Measurements from ENCODE around the gene TTLL10. TPM values are rescaled to one million over a fixed set of nuclear protein-coding genes. Genes with fewer than 3 reads are reported as not detected.
"Not testable (repeated sequence)": the region's sequence is repeated elsewhere in the genome, so short reads cannot be mapped to it uniquely, and the experiment has no call there.

Gene TTLL10
- total RNA-seq, 2 donors from 2014 or later = not detected

GRCh38 chr1:1136547-1137230, 37.0 kb upstream of the TTLL10 start:
- H3K36me3 Mint-ChIP-seq = no peaks in the 10 kb centered on the region
- ATAC-seq (peak; percentile 16 to 33), DNase-seq (ENCODE audit: low spot score in 2 of 2) (no peak)
- H3K27ac Mint-ChIP-seq = peak overlapping the region in 1 of 2 donors; percentile 81
- H3K9me3 Mint-ChIP-seq = no peaks in the 10 kb centered on the region

- peak overlapping the region; percentile 65 to 81 for H3K27ac Mint-ChIP-seq
- ATAC-seq (peak; percentile 82 to 92), DNase-seq (ENCODE audit: low spot score in 2 of 2) (peak; percentile 51 to 76)
- no peaks in the 10 kb centered on the region for H3K36me3 Mint-ChIP-seq
- no peaks in the 10 kb centered on the region for H3K9me3 Mint-ChIP-seq
Measured at GRCh38 chr1:1137256-1138045, 36.2 kb upstream of the TTLL10 start.

DNA sequence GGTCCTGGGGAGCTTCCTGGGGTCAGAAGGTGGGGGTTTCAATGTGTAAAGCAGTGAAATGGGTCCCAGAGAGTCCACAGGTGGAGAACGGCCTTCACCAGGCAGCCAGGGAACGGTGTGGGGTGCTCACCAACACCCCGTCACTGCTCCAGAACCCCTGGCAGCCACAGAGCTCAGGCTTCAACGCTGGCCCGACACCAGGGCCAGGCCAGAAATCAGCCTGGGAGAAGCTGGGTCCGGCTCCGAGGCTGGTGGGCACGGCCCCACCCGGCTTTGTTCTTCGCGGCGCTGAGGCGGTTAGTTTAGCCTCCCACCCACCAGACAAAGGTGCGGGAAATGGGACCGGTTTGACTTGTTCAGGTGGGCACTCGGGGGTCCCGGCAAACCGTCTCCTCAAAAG, 33.0 kb upstream of the TTLL10 start:
- ATAC-seq (no peak), DNase-seq (ENCODE audit: low spot score in 2 of 2) (no peak)
- Mint-ChIP-seq H3K36me3 (no peaks in the 10 kb centered on the region), H3K27ac (no peak overlapping the region), H3K9me3 (no peaks in the 10 kb centered on the region)

- H3K36me3 Mint-ChIP-seq = no peaks in the 10 kb centered on the region
- H3K9me3 Mint-ChIP-seq = no peaks in the 10 kb centered on the region
- H3K27ac Mint-ChIP-seq = no peak overlapping the region
- ATAC-seq (no peak), DNase-seq (ENCODE audit: low spot score in 2 of 2) (no peak)
Measured at GRCh38 chr1:1141244-1141910, 32.3 kb upstream of the TTLL10 start.

DNA sequence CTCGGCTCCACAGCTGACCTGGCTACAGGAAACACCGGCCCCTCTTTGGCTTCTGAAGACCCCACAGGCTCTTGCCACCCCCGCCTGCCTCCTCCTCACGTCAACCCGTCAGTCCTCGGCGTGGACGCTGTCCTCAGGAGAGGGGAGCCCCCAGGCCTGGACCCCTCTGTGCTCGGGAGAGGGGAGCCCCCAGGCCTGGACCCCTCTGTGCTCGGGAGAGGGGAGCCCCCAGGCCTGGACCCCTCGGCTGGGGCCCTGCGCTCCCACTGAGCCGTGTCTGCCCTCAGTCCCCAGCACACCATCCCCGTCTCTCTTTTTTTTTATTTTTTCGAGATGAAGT, 31.8 kb upstream of the TTLL10 start:
- H3K36me3 Mint-ChIP-seq = no peaks in the 10 kb centered on the region
- H3K9me3 Mint-ChIP-seq = no peaks in the 10 kb centered on the region
- H3K27ac Mint-ChIP-seq = peak overlapping the region in 1 of 2 donors; percentile 94
- ATAC-seq (no peak), DNase-seq (ENCODE audit: low spot score in 2 of 2) (no peak)

DNA sequence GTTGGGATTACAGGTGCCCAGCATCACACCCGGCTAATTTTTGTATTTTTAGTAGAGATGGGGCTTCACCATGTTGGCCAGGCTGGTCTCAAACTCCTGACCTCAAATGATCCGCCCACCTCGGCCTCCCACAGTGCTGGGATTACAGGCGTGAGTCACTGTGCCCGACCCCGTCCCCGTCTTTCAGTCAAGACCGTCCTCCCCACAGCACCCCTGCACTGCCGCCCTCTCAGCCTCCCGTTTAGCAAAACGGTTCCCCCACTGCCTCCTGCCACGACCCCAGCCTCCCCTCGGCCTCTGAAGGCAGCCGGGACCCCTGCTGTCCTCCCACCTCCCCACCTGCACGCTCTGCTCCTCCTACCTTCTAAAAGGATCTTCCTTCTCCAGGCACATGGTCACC, 31.3 kb upstream of the TTLL10 start:
- not testable (repeated sequence) for DNase-seq (ENCODE audit: low spot score in 2 of 2); ATAC-seq; H3K36me3 Mint-ChIP-seq; H3K9me3 Mint-ChIP-seq
- peak overlapping the region in 1 of 2 donors; percentile 94 for H3K27ac Mint-ChIP-seq

- Mint-ChIP-seq H3K9me3 (no peaks in the 10 kb centered on the region), H3K36me3 (no peaks in the 10 kb centered on the region), H3K27ac (peak overlapping the region in 1 of 2 donors; percentile 94)
- ATAC-seq = no peak
- no peak for DNase-seq (ENCODE audit: low spot score in 2 of 2)
Measured at GRCh38 chr1:1142844-1143243, 30.8 kb upstream of the TTLL10 start.

DNA sequence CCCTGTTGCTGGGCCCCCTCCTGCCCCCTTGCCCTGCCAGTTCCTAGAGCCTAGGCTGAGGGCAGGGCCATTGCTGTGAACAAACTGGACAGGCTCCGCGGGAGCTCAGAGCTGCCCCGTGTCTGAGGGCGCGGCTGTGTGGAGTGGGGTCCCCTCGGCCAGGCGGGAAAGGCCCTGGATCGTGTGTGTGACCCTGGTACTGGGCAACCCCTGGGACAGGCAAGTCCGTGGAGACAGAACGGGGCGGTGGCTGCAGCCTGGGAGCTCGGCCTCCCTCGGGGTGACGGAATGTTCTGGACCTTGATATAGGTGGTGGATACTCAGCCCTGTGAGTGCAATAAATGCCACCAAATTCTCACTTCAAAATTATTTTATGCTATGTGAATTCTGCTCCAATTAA, 30.0 kb upstream of the TTLL10 start:
- DNase-seq (ENCODE audit: low spot score in 2 of 2) (no peak), ATAC-seq (no peak)
- H3K36me3 Mint-ChIP-seq = no peaks in the 10 kb centered on the region
- no peaks in the 10 kb centered on the region for H3K9me3 Mint-ChIP-seq
- peak overlapping the region; percentile 92 to 94 for H3K27ac Mint-ChIP-seq

DNA sequence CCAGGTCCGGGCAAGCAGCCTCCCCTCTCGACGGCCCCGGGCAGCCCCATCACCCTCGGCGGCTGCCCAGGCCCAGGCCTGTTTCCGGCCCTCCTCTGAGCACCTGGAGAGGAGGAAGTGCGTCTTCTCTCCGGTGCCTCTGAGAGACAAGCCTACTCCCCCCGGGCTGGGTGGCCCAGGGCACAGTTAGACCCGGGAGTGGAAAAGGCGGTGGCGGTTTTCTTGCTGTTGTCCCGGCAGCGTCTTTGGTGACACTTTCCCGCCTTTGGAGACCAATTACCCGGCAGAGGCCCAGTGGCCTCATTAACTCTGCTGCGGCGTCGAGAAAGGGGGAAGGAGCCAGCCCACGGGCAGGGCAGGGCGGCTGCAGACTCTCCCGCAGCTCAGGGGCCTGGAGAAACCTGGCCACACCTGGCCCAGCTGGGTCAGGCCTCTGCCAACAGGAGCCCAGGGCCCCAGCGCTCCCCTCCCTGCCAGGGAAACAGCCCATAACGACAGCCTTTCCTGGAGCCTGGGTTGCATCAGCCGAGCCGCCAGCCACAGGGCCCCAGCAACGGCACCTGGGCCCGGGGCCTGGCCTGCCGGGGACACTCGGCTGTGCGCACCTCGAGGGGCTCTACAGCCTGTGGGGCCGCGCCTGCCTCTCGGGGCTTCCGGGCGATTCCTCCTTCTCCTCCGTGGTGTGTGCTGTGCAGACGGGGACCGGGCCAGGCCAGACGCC, 29.4 kb upstream of the TTLL10 start:
- peak; percentile 83 to 91 for ATAC-seq
- Mint-ChIP-seq H3K27ac (peak overlapping the region; percentile 92 to 94), H3K36me3 (no peaks in the 10 kb centered on the region), H3K9me3 (no peaks in the 10 kb centered on the region)
- peak; percentile 65 to 82 for DNase-seq (ENCODE audit: low spot score in 2 of 2)

DNA sequence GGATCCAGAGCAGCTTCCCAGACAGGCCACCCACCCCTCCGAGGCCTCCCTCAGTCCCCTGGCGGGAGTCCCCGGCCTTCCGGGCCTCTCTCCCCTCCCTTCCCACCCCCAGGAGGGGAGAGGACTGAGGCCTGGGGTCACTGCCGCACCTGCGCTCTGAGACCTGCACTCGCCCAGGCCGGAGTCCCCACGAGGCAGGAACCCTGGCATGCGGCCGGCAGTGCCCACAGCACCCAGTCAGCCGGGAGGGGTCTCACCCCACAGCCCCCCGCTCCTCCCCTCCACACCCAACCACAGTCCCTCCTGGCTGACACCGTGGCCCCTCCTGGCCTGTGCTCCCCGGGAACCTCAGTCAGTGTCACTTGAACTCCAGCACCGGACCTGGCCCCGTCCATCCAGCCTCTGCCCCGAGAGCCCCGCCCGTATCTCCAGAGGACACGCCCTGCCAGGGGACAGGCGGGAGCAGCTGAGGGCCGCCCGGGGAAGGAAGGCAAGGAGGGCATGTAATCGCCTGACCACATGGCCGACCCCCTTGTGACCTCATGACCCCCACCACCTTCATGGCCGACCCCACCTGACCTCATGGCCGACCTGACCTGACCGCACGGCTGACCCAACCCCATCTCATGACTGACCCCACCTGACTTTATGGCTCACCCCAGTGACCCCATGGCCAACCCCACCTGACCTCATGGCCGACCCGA, 28.7 kb upstream of the TTLL10 start:
- H3K9me3 Mint-ChIP-seq = no peaks in the 10 kb centered on the region
- ATAC-seq (no peak), DNase-seq (ENCODE audit: low spot score in 2 of 2) (no peak)
- no peaks in the 10 kb centered on the region for H3K36me3 Mint-ChIP-seq
- peak overlapping the region; percentile 79 to 94 for H3K27ac Mint-ChIP-seq

GRCh38 chr1:1145547-1145914, 28.1 kb upstream of the TTLL10 start:
- ATAC-seq = no peak
- no peaks in the 10 kb centered on the region for H3K36me3 Mint-ChIP-seq
- H3K27ac Mint-ChIP-seq = peak overlapping the region in 1 of 2 donors; percentile 94
- H3K9me3 Mint-ChIP-seq = no peaks in the 10 kb centered on the region
- no peak for DNase-seq (ENCODE audit: low spot score in 2 of 2)

DNA sequence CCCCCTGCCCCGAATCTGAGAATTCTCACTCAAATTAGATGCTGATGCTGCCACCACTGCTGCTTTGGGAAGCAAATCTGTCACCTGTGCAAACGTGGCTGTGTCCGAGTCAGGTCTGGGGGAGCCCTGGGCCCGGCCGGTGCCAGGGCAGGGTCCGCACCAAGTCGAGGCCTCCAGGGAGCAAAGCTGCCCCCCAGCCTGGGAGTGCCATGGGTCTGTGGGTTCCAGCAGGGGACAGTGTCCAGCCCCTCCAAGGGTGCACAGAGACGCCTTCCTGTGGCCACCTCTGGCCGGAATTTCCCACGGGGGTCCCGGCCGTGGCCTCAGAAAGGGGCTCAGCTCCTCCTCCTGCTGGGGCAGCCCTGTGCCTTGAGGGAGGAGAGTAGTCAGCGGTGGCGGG, 27.7 kb upstream of the TTLL10 start:
- DNase-seq (ENCODE audit: low spot score in 2 of 2) (no peak), ATAC-seq (no peak)
- no peaks in the 10 kb centered on the region for H3K36me3 Mint-ChIP-seq
- H3K9me3 Mint-ChIP-seq = no peaks in the 10 kb centered on the region
- H3K27ac Mint-ChIP-seq = peak overlapping the region in 1 of 2 donors; percentile 31

DNA sequence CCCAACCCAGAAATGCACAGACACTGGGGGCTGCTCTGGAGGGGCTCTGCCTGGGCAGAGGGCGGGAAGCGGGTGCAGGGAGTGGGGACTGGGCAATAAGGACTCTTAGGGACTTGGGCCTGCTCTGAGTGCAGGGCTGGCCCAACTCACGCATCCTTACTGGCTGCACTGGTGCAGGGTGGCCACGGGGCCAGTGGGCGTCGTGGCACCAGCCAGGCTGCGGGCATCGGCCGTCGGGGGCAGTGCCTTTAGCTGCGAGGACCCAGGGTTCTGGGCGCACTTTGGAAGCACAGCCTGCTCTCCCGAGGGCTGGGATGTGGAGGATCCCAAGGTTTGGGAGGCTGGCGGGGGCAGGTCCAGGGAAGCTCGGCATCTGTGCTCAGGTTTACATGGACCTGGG, 27.1 kb upstream of the TTLL10 start:
- DNase-seq (ENCODE audit: low spot score in 2 of 2) = no peak
- Mint-ChIP-seq H3K9me3 (no peaks in the 10 kb centered on the region), H3K36me3 (no peaks in the 10 kb centered on the region), H3K27ac (peak overlapping the region in 1 of 2 donors; percentile 31)
- no peak for ATAC-seq

DNA sequence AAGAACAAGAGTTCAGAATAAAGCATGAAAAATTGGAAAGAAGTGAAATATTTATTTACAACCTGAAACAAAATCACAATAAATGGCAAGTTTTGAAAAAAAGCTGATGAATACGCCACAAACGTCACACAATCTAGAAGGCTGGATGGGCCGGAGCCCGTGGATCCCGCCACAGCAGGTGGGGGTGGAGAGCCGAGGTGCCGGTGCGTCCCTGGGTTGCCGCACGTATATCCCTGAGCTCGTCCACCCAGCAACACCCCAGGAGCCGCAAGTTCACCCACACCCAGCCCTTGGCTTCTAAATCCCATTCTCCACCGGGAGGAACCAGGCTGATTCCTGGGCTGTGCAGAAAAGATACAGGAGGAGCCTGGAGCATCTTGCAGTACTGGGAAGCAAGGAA, 25.6 kb upstream of the TTLL10 start:
- H3K9me3 Mint-ChIP-seq = peaks cover 9 to 12% of the 10 kb centered on the region in 2 donors
- H3K27ac Mint-ChIP-seq = peak overlapping the region in 1 of 2 donors; percentile 2
- DNase-seq (ENCODE audit: low spot score in 2 of 2) = no peak
- peaks cover 5 to 11% of the 10 kb centered on the region in 2 donors for H3K36me3 Mint-ChIP-seq
- no peak for ATAC-seq

- peaks cover 10 to 16% of the 10 kb centered on the region in 2 donors for H3K36me3 Mint-ChIP-seq
- no peak for ATAC-seq
- DNase-seq (ENCODE audit: low spot score in 2 of 2) = no peak
- no peak overlapping the region for H3K27ac Mint-ChIP-seq
- peaks cover 15 to 17% of the 10 kb centered on the region in 2 donors for H3K9me3 Mint-ChIP-seq
Measured at GRCh38 chr1:1148569-1148968, 25.1 kb upstream of the TTLL10 start.

- ATAC-seq (no peak), DNase-seq (ENCODE audit: low spot score in 2 of 2) (no peak)
- Mint-ChIP-seq H3K36me3 (peaks cover 12 to 25% of the 10 kb centered on the region in 2 donors), H3K27ac (peak overlapping the region in 1 of 2 donors; percentile 26), H3K9me3 (peaks cover 15 to 25% of the 10 kb centered on the region in 2 donors)
Measured at GRCh38 chr1:1149416-1149815, 24.3 kb upstream of the TTLL10 start.
